ENCODE results near the gene TEK. TPM values are rescaled to one million over a fixed set of nuclear protein-coding genes. Genes with fewer than 3 reads are reported as not detected.

The TEK gene
- total and polyA plus RNA-seq, 9 of the 15 experiments (the other 6 are each of a cell fraction or from before 2014, with no cell fraction given) = 0.03 to 0.13 (median 0.06) TPM

DNA sequence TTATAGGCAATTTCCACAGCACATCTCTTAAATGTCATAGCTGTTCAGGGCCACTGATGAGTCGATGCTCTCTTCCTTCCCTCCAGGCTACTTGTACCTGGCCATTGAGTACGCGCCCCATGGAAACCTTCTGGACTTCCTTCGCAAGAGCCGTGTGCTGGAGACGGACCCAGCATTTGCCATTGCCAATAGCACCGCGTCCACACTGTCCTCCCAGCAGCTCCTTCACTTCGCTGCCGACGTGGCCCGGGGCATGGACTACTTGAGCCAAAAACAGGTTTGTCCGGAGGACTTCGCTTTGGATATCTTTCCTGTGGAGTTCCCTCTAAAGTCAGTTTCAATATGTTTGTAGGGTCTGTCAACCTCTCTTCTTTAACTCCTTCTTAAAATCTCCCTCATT is 103.6 kb downstream of the TEK start:
- H3K36me3 ChIP-seq (ENCODE audit: control insufficient read depth, insufficient read depth, low read length) = no peaks in the 10 kb centered on the region
- DNase-seq (ENCODE audit: extremely low read depth in 1 of 4, low spot score in 3 of 4) (no peak), FAIRE-seq (no peak), ATAC-seq (no peak)
- H3K4me1 ChIP-seq (replicated peaks in 1 of 2; ENCODE audit: control insufficient read depth in 2 of 2, insufficient read depth in 2 of 2, low read length in 2 of 2) = no peaks in the 10 kb centered on the region; a peak in 2 of 5 replicates
- H3K9ac ChIP-seq (ENCODE audit: insufficient read depth in 1 of 2, low read depth in 2 of 2, low read length in 2 of 2) = no peak overlapping the region
- BruUV-seq (replicated peaks) = no TSS peak
- intact Hi-C loops (cut with micrococcal nuclease) = no loop called here
- ChIA-PET CTCF (ENCODE audit: low intra/inter-chr PET ratio) (no interaction called here), POLR2A (no interaction called here)
- no peak overlapping the region for H3K4me3 ChIP-seq
- TF ChIP-seq MECOM (CRISPR knock-in tag; IDR thresholded peaks at IDR 0.05) (no peak), ZNF551 (CRISPR knock-in tag; IDR thresholded peaks at IDR 0.05) (no peak), TAF9B (IDR thresholded peaks at IDR 0.05; ENCODE audit: partially characterized antibody) (no peak), KLF16 (IDR thresholded peaks at IDR 0.05) (no peak), ZBTB17 (CRISPR knock-in tag; IDR thresholded peaks at IDR 0.05) (no peak), ZNF785 (CRISPR knock-in tag; IDR thresholded peaks at IDR 0.05) (no peak), MAFG (tag; conservative IDR thresholded peaks at IDR 0.05) (no peak), SMARCE1 (IDR thresholded peaks at IDR 0.05) (no peak)
- TF ChIP-seq, protein P1, sequence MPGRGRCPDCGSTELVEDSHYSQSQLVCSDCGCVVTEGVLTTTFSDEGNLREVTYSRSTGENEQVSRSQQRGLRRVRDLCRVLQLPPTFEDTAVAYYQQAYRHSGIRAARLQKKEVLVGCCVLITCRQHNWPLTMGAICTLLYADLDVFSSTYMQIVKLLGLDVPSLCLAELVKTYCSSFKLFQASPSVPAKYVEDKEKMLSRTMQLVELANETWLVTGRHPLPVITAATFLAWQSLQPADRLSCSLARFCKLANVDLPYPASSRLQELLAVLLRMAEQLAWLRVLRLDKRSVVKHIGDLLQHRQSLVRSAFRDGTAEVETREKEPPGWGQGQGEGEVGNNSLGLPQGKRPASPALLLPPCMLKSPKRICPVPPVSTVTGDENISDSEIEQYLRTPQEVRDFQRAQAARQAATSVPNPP (IDR thresholded peaks at IDR 0.05; ENCODE audit: borderline replicate concordance, insufficient read depth, insufficient read length) = no peak
- TF ChIP-seq, protein P2, sequence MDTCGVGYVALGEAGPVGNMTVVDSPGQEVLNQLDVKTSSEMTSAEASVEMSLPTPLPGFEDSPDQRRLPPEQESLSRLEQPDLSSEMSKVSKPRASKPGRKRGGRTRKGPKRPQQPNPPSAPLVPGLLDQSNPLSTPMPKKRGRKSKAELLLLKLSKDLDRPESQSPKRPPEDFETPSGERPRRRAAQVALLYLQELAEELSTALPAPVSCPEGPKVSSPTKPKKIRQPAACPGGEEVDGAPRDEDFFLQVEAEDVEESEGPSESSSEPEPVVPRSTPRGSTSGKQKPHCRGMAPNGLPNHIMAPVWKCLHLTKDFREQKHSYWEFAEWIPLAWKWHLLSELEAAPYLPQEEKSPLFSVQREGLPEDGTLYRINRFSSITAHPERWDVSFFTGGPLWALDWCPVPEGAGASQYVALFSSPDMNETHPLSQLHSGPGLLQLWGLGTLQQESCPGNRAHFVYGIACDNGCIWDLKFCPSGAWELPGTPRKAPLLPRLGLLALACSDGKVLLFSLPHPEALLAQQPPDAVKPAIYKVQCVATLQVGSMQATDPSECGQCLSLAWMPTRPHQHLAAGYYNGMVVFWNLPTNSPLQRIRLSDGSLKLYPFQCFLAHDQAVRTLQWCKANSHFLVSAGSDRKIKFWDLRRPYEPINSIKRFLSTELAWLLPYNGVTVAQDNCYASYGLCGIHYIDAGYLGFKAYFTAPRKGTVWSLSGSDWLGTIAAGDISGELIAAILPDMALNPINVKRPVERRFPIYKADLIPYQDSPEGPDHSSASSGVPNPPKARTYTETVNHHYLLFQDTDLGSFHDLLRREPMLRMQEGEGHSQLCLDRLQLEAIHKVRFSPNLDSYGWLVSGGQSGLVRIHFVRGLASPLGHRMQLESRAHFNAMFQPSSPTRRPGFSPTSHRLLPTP (IDR thresholded peaks at IDR 0.05; ENCODE audit: borderline replicate concordance, extremely low read depth, insufficient read length) = no peak
- TF ChIP-seq, protein P3, sequence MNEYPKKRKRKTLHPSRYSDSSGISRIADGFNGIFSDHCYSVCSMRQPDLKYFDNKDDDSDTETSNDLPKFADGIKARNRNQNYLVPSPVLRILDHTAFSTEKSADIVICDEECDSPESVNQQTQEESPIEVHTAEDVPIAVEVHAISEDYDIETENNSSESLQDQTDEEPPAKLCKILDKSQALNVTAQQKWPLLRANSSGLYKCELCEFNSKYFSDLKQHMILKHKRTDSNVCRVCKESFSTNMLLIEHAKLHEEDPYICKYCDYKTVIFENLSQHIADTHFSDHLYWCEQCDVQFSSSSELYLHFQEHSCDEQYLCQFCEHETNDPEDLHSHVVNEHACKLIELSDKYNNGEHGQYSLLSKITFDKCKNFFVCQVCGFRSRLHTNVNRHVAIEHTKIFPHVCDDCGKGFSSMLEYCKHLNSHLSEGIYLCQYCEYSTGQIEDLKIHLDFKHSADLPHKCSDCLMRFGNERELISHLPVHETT (CRISPR knock-in tag; conservative IDR thresholded peaks at IDR 0.05 in 1 of 2, IDR thresholded peaks at IDR 0.05 in 1 of 2) = no peak
- TF ChIP-seq, protein P4, sequence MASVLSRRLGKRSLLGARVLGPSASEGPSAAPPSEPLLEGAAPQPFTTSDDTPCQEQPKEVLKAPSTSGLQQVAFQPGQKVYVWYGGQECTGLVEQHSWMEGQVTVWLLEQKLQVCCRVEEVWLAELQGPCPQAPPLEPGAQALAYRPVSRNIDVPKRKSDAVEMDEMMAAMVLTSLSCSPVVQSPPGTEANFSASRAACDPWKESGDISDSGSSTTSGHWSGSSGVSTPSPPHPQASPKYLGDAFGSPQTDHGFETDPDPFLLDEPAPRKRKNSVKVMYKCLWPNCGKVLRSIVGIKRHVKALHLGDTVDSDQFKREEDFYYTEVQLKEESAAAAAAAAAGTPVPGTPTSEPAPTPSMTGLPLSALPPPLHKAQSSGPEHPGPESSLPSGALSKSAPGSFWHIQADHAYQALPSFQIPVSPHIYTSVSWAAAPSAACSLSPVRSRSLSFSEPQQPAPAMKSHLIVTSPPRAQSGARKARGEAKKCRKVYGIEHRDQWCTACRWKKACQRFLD (CRISPR knock-in tag; IDR thresholded peaks at IDR 0.05) = no peak
- H3K27ac ChIP-seq (ENCODE audit: extremely low read depth, low read depth, low read length) = no peak overlapping the region
- WGBS (ENCODE audit: insufficient coverage, low coverage, missing lambda C conversion rate) = 39% methylated on average over 7 of the region's 14 CpGs
- no peaks in the 10 kb centered on the region for H3K9me1 ChIP-seq (ENCODE audit: control insufficient read depth, insufficient read depth, low read length)
- no peaks in the 10 kb centered on the region for H3K27me3 ChIP-seq (ENCODE audit: control insufficient read depth in 2 of 2, insufficient read depth in 2 of 2, low read length in 2 of 2)
- no peak overlapping the region for H3K4me2 ChIP-seq (ENCODE audit: insufficient read depth, low read length)
- no peaks in the 10 kb centered on the region for H3K9me3 ChIP-seq (replicated peaks; ENCODE audit: control insufficient read depth, insufficient read depth, low read depth, low read length)
- in situ Hi-C loops (cut with MboI) = no loop called here
- no peaks in the 10 kb centered on the region for H4K20me1 ChIP-seq (replicated peaks; ENCODE audit: control insufficient read depth, insufficient read depth, low read length)
- H2AFZ ChIP-seq (ENCODE audit: low read depth, low read length) = no peak overlapping the region
- no peaks in the 10 kb centered on the region for H3K79me2 ChIP-seq (ENCODE audit: control insufficient read depth, insufficient read depth, low read length)
